Fibroblast of villous mesenchyme (primary cell): ENCODE measurements around the gene MICAL3. TPM values are rescaled to one million over a fixed set of nuclear protein-coding genes. Genes with fewer than 3 reads are reported as not detected.

ENCODE experiments used
- DNase-seq: peaks from one replicate; pipeline ENCODE4 v3.0.0-alpha.2; 2010; ENCODE audit warnings: low read depth
- H3K4me3 ChIP-seq: 2 replicates; pipeline ENCODE4 v1.5.1; 2011; ENCODE audit warnings: low read depth, mild to moderate bottlenecking, low read length
- CTCF ChIP-seq: IDR thresholded peaks from 2 replicates; pipeline ENCODE4 v1.5.1; 2012; ENCODE audit warnings: low read depth, mild to moderate bottlenecking, low read length; ENCODE audit not compliant: insufficient read depth
- total RNA-seq: library from RNA; depleted of rRNA; stranded (reverse); fragments of >200 nt; gene quantifications from 2 replicates; pipeline ENCODE4 v1.2.3, GENCODE V29; 2012

MICAL3 gene
- total RNA-seq, 1 donor: 39.7 TPM

DNA sequence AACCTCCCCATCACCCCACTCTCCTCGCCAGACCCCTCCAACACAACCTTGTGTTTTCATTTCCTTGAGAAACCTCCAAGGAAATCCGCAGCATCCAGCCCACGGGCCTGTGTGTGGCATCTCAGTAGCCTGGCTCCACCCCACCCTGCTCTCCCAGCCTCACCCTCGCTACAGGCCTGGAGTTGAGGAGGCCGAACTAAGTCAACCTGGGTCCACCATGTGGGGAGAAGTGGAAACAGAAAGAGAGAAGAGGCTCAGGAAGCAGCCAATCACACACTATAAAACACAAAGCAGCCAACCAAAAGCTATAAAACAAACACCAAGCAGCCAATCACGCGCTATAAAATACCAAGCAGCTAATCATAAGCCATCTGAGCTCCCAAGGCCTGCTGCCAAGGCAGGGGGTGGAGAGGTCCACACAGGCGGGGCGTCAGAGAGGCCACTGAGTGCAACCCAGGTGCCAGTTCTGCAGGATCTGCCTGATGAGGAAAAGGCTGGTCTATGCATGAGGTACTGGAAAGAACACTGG, 72.0 kb downstream of the MICAL3 start:
- no peak for TF ChIP-seq CTCF
- DNase-seq: no peak
- no peak overlapping the region for H3K4me3 ChIP-seq

DNA sequence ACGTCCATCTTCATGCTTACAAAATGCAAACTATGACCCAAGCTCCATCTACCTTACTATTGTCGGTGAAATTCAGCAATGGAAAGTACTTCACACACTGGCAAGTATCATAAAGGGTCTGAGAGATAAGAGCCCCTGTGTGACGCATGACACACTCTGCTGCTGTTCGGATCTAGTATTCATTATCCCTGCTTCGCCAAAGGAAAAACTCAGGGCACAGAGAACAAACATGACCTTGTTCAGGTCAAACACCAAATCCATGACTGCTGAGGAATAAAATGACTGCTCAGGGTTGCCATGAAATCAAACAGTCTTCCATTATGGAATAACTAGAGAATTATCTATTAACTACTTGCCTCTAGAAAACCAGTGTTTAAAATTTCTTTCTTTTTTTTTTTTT, 73.0 kb downstream of the MICAL3 start:
- no peak overlapping the region for H3K4me3 ChIP-seq
- TF ChIP-seq CTCF: no peak
- no peak for DNase-seq

DNA sequence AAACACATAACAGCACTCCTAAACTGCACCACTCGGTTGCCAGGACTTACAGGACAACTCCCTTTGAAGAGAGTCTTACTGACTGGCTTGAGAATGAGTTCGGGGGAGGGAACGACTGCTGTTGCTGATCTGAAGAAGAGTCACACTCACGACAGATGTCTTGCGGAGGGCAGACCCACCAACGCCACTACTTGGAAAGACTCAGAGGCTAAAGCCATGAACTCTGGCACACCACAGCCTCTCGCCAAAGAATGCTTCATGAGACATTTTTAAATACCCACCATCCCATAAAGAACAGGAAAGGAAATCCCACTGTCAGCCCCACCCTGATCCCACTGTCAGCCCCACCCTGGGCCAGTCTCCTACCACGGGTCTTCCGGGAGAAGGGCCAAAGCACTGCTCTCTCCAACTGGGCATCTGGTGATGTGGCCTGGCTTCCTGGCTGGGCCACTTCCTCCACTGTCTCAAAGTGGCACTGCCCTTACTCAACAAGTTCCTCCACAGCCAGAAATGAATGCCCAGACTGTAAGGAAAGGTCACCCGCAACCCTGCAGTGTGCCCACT, 73.6 kb downstream of the MICAL3 start:
- no peak overlapping the region for H3K4me3 ChIP-seq
- no peak for TF ChIP-seq CTCF
- DNase-seq: peak; percentile 85

- no peak for DNase-seq
- no peak for TF ChIP-seq CTCF
- no peak overlapping the region for H3K4me3 ChIP-seq
Measured at GRCh38 chr22:17949642-17950473, 74.5 kb downstream of the MICAL3 start.

DNA sequence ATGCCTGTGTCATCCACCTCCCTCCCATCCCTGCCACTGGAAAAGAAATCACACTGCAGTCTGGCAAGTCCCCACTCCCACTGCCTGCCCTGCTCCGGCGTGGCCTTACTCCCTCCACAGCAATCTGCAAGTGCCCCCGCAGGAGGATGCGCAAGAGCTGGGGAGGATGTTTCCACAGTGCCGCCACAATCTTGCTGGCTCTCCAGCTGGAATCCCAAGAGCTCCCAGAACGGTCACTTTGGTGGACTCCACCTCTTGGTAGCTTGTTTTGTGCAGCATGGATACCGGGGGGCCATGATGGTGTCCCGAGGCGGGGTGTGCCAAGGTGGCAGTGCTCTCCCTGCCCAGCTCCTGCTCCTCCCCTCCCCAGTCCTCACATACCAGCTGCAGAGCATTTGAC, 76.3 kb downstream of the MICAL3 start:
- no peak for TF ChIP-seq CTCF
- no peak for DNase-seq
- H3K4me3 ChIP-seq: no peak overlapping the region

DNA sequence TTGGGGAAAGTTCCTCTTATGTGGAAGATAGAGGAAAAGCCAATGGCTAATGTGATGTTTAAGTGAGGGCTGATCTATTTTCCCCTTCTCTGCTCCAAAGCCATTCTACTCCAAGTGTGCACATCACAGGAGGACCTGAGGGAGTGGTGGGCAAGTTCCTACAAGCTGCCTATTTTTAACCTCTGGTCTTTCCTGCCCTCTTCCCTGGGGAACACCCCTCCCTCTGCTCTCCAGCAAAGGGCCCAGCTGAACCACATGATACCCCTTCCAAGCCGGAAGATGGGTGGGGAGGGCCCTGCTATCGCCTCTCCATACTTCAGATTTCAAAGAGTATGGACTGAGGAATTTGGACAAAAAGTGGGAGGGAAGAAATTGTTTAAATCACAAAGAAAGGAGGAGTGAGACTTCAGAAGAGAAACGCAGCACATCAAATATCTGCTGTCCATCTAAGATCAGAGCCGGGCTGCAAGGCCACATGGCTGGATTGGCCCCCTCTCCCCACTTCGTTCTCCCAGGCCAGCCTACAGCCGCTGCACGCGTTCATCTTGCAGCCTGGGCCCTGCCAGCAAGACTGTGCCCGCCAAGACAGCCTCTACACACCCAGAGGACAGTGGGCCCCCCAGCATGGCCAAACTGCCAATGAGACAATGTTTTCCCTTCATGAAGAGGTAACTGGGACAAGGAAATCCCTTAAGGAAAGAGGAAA, 77.5 kb downstream of the MICAL3 start:
- no peak overlapping the region for H3K4me3 ChIP-seq
- DNase-seq: no peak
- no peak for TF ChIP-seq CTCF
